HepG2 (cell line): Measurements from ENCODE around the gene DNM3. TPM values are rescaled to one million over a fixed set of nuclear protein-coding genes. Genes with fewer than 3 reads are reported as not detected.

Experiments
- ATAC-seq: fragments of 200-7000 bp; cut with Tn5 transposase; 3 replicates; pipeline ENCODE4 v1.9.1; 2020; ENCODE audit warnings: mild to moderate bottlenecking, moderate library complexity
- BruUV-seq: library from RNA; stranded (reverse); fragments of 400-500 nt; replicated peaks from 2 replicates; lab custom pipeline; 2021; lab: Mats Ljungman, UMichigan
- CTCF ChIA-PET: fragments of 300-600 bp; formaldehyde crosslinking; extraction: SDS; loops from one replicate; lab custom pipeline; 2021; ENCODE audit warnings: low total read pairs, inconsistent platforms, low intra/inter-chr PET ratio; lab: Yijun Ruan, JAX
- POLR2A ChIA-PET: fragments of 350-600 bp; sonication (Branson Sonifier 250); formaldehyde crosslinking; loops from one replicate; lab custom pipeline; 2020; ENCODE audit warnings: antibody characterized with exemption, inconsistent platforms; lab: Yijun Ruan, JAX
- DNase-seq: peaks from one replicate; pipeline ENCODE4 v3.0.0-alpha.2; 2015; ENCODE audit warnings: low spot score
- FAIRE-seq: peaks from 3 replicates; lab custom pipeline; 2011; peaks lifted over from hg19 to GRCh38; lab: Jason Lieb, UNC
- H2AFZ ChIP-seq: one replicate; pipeline ENCODE4 v1.6.1; 2011; ENCODE audit warnings: low read length, inconsistent platforms
- H3K27ac ChIP-seq: fragments of 300-600 bp; 3 replicates; pipeline ENCODE4 v1.8.0; 2011; ENCODE audit warnings: mixed run types, mild to moderate bottlenecking, mixed read lengths, low read length, inconsistent platforms; ENCODE audit not compliant: insufficient read depth; ENCODE audit errors: extremely low read length
- H3K27me3 ChIP-seq, 2 experiments: fragments of 200-600 bp in 1 of 2; 2 replicates in 1 of 2; 3 replicates in 1 of 2; pipeline versions ENCODE4 v1.6.0 to v1.8.0; 2011; ENCODE audit warnings: low read length in 2 of 2, mild to moderate bottlenecking in 2 of 2, moderate library complexity in 2 of 2, inconsistent platforms in 1 of 2; ENCODE audit not compliant: insufficient read depth in 2 of 2, control insufficient read depth in 1 of 2
- H3K36me3 ChIP-seq, 2 experiments: fragments of 200-600 bp in 1 of 2; replicated peaks in 1 of 2; 2 replicates in 1 of 2; 3 replicates in 1 of 2; pipeline versions ENCODE4 v1.5.1 to v1.8.0; 2011; ENCODE audit warnings: low read length in 2 of 2, inconsistent platforms in 1 of 2; ENCODE audit not compliant: insufficient read depth in 2 of 2, control insufficient read depth in 1 of 2
- H3K4me1 ChIP-seq: 2 replicates; pipeline ENCODE4 v1.5.1; 2012; ENCODE audit warnings: low read length, inconsistent platforms; ENCODE audit not compliant: insufficient read depth
- H3K4me2 ChIP-seq: 2 replicates; pipeline ENCODE4 v1.6.0; 2011; ENCODE audit warnings: low read depth, low read length, inconsistent platforms
- H3K4me3 ChIP-seq, 3 experiments: fragments of 200-600 bp in 1 of 3; sonication (generic), shearing (Covaris generic) in 1 of 3; replicated peaks in 1 of 3; 2 replicates each; pipeline ENCODE4 v1.5.1; 2011 to 2016; ENCODE audit warnings: low read length in 3 of 3, inconsistent platforms in 2 of 3, low read depth in 2 of 3, mild to moderate bottlenecking in 2 of 3, control low read depth in 1 of 3, mixed read lengths in 1 of 3; ENCODE audit not compliant: insufficient read depth in 1 of 3
- H3K79me2 ChIP-seq: one replicate; pipeline ENCODE4 v1.6.1; 2011; ENCODE audit warnings: low read length, inconsistent platforms; ENCODE audit not compliant: insufficient read depth
- H3K9ac ChIP-seq: 2 replicates; pipeline ENCODE4 v1.6.0; 2011; ENCODE audit warnings: mild to moderate bottlenecking, low read depth, low read length, inconsistent platforms; ENCODE audit not compliant: insufficient read depth
- H3K9me3 ChIP-seq: 2 replicates; pipeline ENCODE4 v1.5.1; 2012; ENCODE audit warnings: mild to moderate bottlenecking, low read length
- H4K20me1 ChIP-seq: 2 replicates; pipeline ENCODE4 v1.6.0; 2011; ENCODE audit warnings: inconsistent platforms, mild to moderate bottlenecking, low read length, moderate library complexity; ENCODE audit not compliant: insufficient read depth
- BCLAF1 ChIP-seq: fragments of 450-650 bp; IDR thresholded peaks from 2 replicates; pipeline ENCODE4 v1.6.1; 2017; ENCODE audit warnings: mild to moderate bottlenecking
- CBX2 ChIP-seq, 2 experiments: fragments of 200-600 bp in 1 of 2; sonication (generic); formaldehyde crosslinking in 1 of 2; IDR thresholded peaks; 2 replicates each; pipeline versions ENCODE4 v1.7.0 to v1.8.1; 2018 to 2022; ENCODE audit warnings: low read depth in 2 of 2, low read length in 1 of 2, mild to moderate bottlenecking in 1 of 2, missing genetic modification reagents in 1 of 2
- DRAP1 ChIP-seq: IDR thresholded peaks from 2 replicates; pipeline ENCODE4 v1.6.1; 2016; ENCODE audit warnings: missing genetic modification reagents, missing compliant biosample characterization
- ETV6 ChIP-seq: sonication (generic); formaldehyde crosslinking; conservative IDR thresholded peaks from 2 replicates; pipeline ENCODE4 v1.4.0; 2020; ENCODE audit warnings: missing genetic modification reagents
- FOSL2 ChIP-seq: sonication (generic); formaldehyde crosslinking; IDR thresholded peaks from 2 replicates; pipeline ENCODE4 v1.4.0; 2020; ENCODE audit warnings: missing genetic modification reagents
- HDAC2 ChIP-seq: sonication (generic); formaldehyde crosslinking; IDR thresholded peaks from 2 replicates; pipeline ENCODE4 v1.4.0; 2020; ENCODE audit warnings: missing genetic modification reagents
- IKZF5 ChIP-seq: IDR thresholded peaks from 2 replicates; pipeline ENCODE4 v1.6.1; 2018; ENCODE audit warnings: missing genetic modification reagents, mild to moderate bottlenecking, missing compliant biosample characterization
- KLF16 ChIP-seq, 2 experiments: sonication (generic) in 1 of 2; formaldehyde crosslinking in 1 of 2; IDR thresholded peaks; 2 replicates each; pipeline versions ENCODE4 v1.6.1 to v1.8.0; 2016 to 2023; ENCODE audit warnings: missing genetic modification reagents in 2 of 2, missing compliant biosample characterization in 1 of 2
- MAFG ChIP-seq: sonication (generic); formaldehyde crosslinking; IDR thresholded peaks from 2 replicates; pipeline ENCODE4 v1.5.1; 2020; ENCODE audit warnings: mild to moderate bottlenecking, missing genetic modification reagents
- MBD4 ChIP-seq: IDR thresholded peaks from 2 replicates; pipeline ENCODE4 v1.6.1; 2012; ENCODE audit warnings: low read length, inconsistent platforms, borderline replicate concordance
- NFIC ChIP-seq: IDR thresholded peaks from 2 replicates; pipeline ENCODE4 v1.6.1; 2012; ENCODE audit warnings: mild to moderate bottlenecking, low read length, inconsistent platforms
- SMARCC2 ChIP-seq: fragments of 450-650 bp; IDR thresholded peaks from 2 replicates; pipeline ENCODE4 v1.6.1; 2017; ENCODE audit warnings: antibody characterized with exemption, mild to moderate bottlenecking
- TBX3 ChIP-seq: fragments of 450-650 bp; IDR thresholded peaks from 2 replicates; pipeline ENCODE4 v1.6.1; 2017; ENCODE audit warnings: antibody characterized with exemption, mild to moderate bottlenecking, inconsistent platforms, borderline replicate concordance
- ZNF331 ChIP-seq: sonication (generic); formaldehyde crosslinking; IDR thresholded peaks from 2 replicates; pipeline ENCODE4 v1.4.0; 2020; ENCODE audit warnings: missing genetic modification reagents
- ZNF687 ChIP-seq: sonication (generic); formaldehyde crosslinking; IDR thresholded peaks from 2 replicates; pipeline ENCODE4 v1.5.1; 2020; ENCODE audit warnings: mild to moderate bottlenecking, missing genetic modification reagents, moderate library complexity
- ZNF776 ChIP-seq: sonication (generic); formaldehyde crosslinking; IDR thresholded peaks from 2 replicates; pipeline ENCODE4 v1.4.0; 2020; ENCODE audit warnings: mild to moderate bottlenecking, missing genetic modification reagents
- WGBS: methylation state at CpG from one replicate; pipeline ENCODE4 v1.1.6; 2017; ENCODE audit warnings: low lambda C conversion rate; 5-methylcytosine and 5-hydroxymethylcytosine counted together
- in situ Hi-C: cut with HindIII; loops from 2 replicates; pipeline ENCODE4 v1.10.0; 2017; ENCODE audit warnings: low pct_unique_long_range_greater_than_20kb; ENCODE audit not compliant: extremely low pct_ligation_motif_present
- intact Hi-C: fragments of 100-400 bp; cut with micrococcal nuclease; formaldehyde crosslinking; loops from one replicate; pipeline ENCODE4 v1.10.0; 2022; ENCODE audit not compliant: unreplicated experiment
- polyA plus RNA-seq, 8 experiments: library from polyadenylated mRNA; depleted of rRNA in 3 of 8; stranded (reverse) in 7 of 8; unstranded in 1 of 8; fragments of >200 nt; fragmentation: Illumina TruSeq in 4 of 8; extraction: Trizol in 4 of 8; gene quantifications; 2 replicates each; pipeline versions ENCODE4 v1.2.1 to v1.2.3, GENCODE V29; 2011 to 2016; ENCODE audit warnings: low read depth in 4 of 8, missing spikeins in 1 of 8, mixed read lengths in 1 of 8; ENCODE audit not compliant: insufficient read depth in 1 of 8
- total RNA-seq, 5 experiments: library from RNA; depleted of rRNA; stranded (reverse); fragments of >200 nt; fragmentation: Illumina TruSeq; extraction: Trizol; gene quantifications; 2 replicates each; pipeline ENCODE4 v1.2.3, GENCODE V29; 2016; ENCODE audit warnings: low read depth in 1 of 5

DNM3 gene
- total and polyA plus RNA-seq, 2 of the 13 experiments (the other 11 are each of a cell fraction or from before 2014, with no cell fraction given), result 0.05 TPM; not detected in 1

- TF ChIP-seq NFIC (no peak), TBX3 (no peak), ZNF687 (CRISPR knock-in tag) (no peak), SMARCC2 (no peak), CBX2 (IDR thresholded peaks at IDR 0.05; ENCODE audit: low read depth, low read length) (no peak), CBX2 (CRISPR knock-in tag; IDR thresholded peaks at IDR 0.05; ENCODE audit: low read depth) (no peak), KLF16 (CRISPR knock-in tag; IDR thresholded peaks at IDR 0.05) (no peak), FOSL2 (CRISPR knock-in tag) (no peak), MAFG (CRISPR knock-in tag) (no peak), DRAP1 (CRISPR knock-in tag) (no peak), MBD4 (no peak), ZNF331 (CRISPR knock-in tag) (no peak), BCLAF1 (no peak), ETV6 (CRISPR knock-in tag) (no peak), HDAC2 (no peak), ZNF776 (no peak), IKZF5 (CRISPR knock-in tag) (no peak)
- no peak for FAIRE-seq
- ChIA-PET POLR2A (no interaction called here), CTCF (no interaction called here)
- no peaks in the 10 kb centered on the region for H3K36me3 ChIP-seq
- in situ Hi-C loops (no loop called here), intact Hi-C loops (no loop called here)
- H3K4me2 ChIP-seq, result no peak overlapping the region
- no peaks in the 10 kb centered on the region for H3K79me2 ChIP-seq
- no peak for DNase-seq
- no TSS peak for BruUV-seq
- no peak overlapping the region for H2AFZ ChIP-seq
- H3K4me1 ChIP-seq, result no peaks in the 10 kb centered on the region
- ATAC-seq, result no peak
- no peaks in the 10 kb centered on the region for H3K9me3 ChIP-seq
- no peak overlapping the region for H3K9ac ChIP-seq
- H3K27me3 ChIP-seq, result no peaks in the 10 kb centered on the region
- H3K27ac ChIP-seq, result no peak overlapping the region
- H3K4me3 ChIP-seq, result no peak overlapping the region
- 4% methylated on average over 2 of the region's 2 CpGs for WGBS
- no peaks in the 10 kb centered on the region for H4K20me1 ChIP-seq
Measured at GRCh38 chr1:171809834-171810233, 31.5 kb upstream of the DNM3 start.
